Stomach (tissue), 4 donors: ENCODE measurements around the gene SCN5A.

ENCODE experiments used
- POLR2AphosphoS5 ChIP-seq, 3 donors: sonication (generic); formaldehyde crosslinking; IDR thresholded peaks; one replicate each; pipeline ENCODE4 v1.6.1; 2016; ENCODE audit warnings: antibody characterized with exemption in 3 of 3
- TF ChIP-seq, protein P1 (sequence below), 7 experiments: fragments of 450-650 bp in 4 of 7; fragments of 200-600 bp in 3 of 7; sonication (generic) in 3 of 7; IDR thresholded peaks; one replicate each; pipeline ENCODE4 v1.5.1; 2016 to 2019; ENCODE audit warnings: antibody characterized with exemption in 7 of 7, control low read depth in 2 of 7, mild to moderate bottlenecking in 1 of 7

DNA sequence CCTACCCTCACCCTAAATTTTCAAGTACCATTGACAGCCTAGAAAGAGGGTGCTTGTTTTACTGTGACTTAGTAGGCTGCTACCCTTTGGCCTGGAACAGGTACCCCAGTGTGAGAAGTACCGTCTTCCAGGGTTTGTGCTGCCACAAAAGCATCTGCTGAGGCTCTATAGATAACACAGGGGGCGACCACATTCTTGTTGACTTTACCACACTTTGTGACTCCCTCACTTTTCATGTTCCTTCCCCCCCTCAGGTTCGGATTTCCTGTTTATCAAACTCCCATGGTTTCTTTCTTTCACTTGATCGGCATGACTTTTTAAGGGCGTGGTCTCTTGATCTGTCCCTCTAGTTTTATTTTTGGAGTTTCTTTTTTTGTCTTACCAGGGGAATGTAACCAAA is 129.8 kb downstream of the SCN5A start:
- TF ChIP-seq, protein P1, sequence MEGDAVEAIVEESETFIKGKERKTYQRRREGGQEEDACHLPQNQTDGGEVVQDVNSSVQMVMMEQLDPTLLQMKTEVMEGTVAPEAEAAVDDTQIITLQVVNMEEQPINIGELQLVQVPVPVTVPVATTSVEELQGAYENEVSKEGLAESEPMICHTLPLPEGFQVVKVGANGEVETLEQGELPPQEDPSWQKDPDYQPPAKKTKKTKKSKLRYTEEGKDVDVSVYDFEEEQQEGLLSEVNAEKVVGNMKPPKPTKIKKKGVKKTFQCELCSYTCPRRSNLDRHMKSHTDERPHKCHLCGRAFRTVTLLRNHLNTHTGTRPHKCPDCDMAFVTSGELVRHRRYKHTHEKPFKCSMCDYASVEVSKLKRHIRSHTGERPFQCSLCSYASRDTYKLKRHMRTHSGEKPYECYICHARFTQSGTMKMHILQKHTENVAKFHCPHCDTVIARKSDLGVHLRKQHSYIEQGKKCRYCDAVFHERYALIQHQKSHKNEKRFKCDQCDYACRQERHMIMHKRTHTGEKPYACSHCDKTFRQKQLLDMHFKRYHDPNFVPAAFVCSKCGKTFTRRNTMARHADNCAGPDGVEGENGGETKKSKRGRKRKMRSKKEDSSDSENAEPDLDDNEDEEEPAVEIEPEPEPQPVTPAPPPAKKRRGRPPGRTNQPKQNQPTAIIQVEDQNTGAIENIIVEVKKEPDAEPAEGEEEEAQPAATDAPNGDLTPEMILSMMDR (IDR thresholded peaks at IDR 0.05) = no peak
- no peak for TF ChIP-seq POLR2AphosphoS5 (IDR thresholded peaks at IDR 0.05)
